ENCODE results near the gene ANO8. TPM values are rescaled to one million over a fixed set of nuclear protein-coding genes. Genes with fewer than 3 reads are reported as not detected.
"Not testable (repeated sequence)": the region's sequence is repeated elsewhere in the genome, so short reads cannot be mapped to it uniquely, and the experiment has no call there.

The ANO8 gene
- total RNA-seq, 2 experiments from 2014 or later: 4.2 to 4.8 TPM

- ATAC-seq (no peak), DNase-seq (no peak)
- Mint-ChIP-seq H3K9me3 (ENCODE audit: low read depth) (no peaks in the 10 kb centered on the region), H3K4me1 (peaks cover 8% of the 10 kb centered on the region), H3K27ac (no peak overlapping the region), H3K4me3 (no peak overlapping the region), H3K36me3 (ENCODE audit: low read depth) (peaks cover 23% of the 10 kb centered on the region), H3K27me3 (peaks cover 3% of the 10 kb centered on the region)
- ChIA-PET CTCF (interaction anchor here (0.6 to 6.3 kb wide), 2 partner anchors 20 to 567 kb away, joined by 3 to 45 read pairs; no protein-coding TSS in a partner anchor), POLR2A (interaction anchor here (0.7 kb wide), 1 partner anchor 14 kb away, joined by 3 read pairs; no protein-coding TSS in a partner anchor)
- intact Hi-C loops (cut with DNase I, micrococcal nuclease): no loop called here
Measured at GRCh38 chr19:17279436-17279835, 55.2 kb downstream of the ANO8 start.

DNA sequence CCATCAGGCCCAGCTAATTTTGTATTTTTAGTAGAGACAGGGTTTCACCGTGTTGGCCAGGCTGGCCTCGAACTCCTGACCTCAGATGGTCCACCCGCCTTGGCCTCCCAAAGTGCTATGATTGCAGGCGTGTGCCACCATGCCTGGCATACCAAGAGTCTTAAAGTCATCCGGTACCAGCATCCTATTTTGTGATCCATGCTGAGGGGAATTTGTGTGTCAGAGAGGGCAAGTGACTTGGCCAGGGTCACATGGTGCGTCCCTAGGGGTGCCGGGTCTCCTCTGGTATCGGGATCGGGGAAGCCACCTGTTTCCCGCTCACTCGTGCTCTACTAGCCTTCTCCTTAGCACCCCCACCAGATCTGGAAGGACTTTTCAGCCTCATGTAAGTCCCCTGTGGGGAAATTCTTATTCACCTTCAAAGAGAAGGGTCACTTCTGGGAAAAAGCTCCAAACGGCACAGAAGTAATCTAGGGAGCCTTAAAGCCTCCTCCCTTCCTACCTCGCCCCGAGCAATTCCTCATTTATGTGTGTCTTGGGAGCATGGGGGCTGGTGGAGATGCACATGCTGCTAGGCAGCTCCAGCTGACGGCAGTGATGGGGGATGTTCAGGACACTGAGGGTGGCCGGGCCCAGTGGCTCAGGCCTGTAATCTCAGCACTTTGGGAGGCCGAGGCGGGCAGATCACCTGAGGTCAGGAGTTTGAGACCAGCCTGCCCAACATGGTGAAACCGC is 59.0 kb downstream of the ANO8 start:
- intact Hi-C loops (cut with DNase I, micrococcal nuclease): no loop called here
- POLR2A ChIA-PET: no interaction called here
- no peak overlapping the region for H3K4me3 Mint-ChIP-seq
- H3K4me1 Mint-ChIP-seq: no peaks in the 10 kb centered on the region
- H3K27me3 Mint-ChIP-seq: no peaks in the 10 kb centered on the region
- CTCF ChIA-PET: interaction anchor here (0.6 kb wide), 2 partner anchors 13 to 756 kb away, joined by 3 read pairs; no protein-coding TSS in a partner anchor
- no peak for DNase-seq
- H3K36me3 Mint-ChIP-seq (ENCODE audit: low read depth): peaks cover 37% of the 10 kb centered on the region
- no peaks in the 10 kb centered on the region for H3K9me3 Mint-ChIP-seq (ENCODE audit: low read depth)
- ATAC-seq: no peak
- no peak overlapping the region for H3K27ac Mint-ChIP-seq

DNA sequence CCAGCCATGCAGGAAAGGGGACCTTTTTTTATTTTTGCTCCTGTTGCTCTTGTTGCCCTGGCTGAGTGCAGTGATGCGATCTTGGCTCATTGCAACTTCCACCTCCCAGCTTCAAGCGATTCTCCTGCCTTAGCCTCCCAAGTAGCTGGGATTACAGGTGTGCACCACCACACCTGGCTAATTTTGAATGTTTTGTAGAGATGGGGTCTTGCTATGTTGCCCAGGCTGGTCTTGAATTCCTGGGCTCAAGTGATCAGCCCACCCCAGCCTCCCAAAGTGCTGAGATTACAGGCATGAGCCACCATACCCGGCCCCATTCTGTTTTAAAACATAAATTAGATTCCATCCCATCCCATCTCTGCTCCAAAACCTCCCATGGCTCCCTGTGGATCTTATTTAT is 59.8 kb downstream of the ANO8 start:
- peaks cover 39% of the 10 kb centered on the region for H3K36me3 Mint-ChIP-seq (ENCODE audit: low read depth)
- H3K27ac Mint-ChIP-seq; H3K9me3 Mint-ChIP-seq (ENCODE audit: low read depth); H3K4me1 Mint-ChIP-seq; H3K4me3 Mint-ChIP-seq; CTCF ChIA-PET; ATAC-seq; DNase-seq; POLR2A ChIA-PET; intact Hi-C loops (cut with DNase I, micrococcal nuclease); H3K27me3 Mint-ChIP-seq: not testable (repeated sequence)

Other genes with a start within 250 kb of the ANO8 start
- gene USE1, start 119.5 kb downstream of the ANO8 start, total RNA-seq: 10 to 100 TPM; 22.6 to 24.5 TPM
- 10 to 100 TPM; 10.9 to 11.7 TPM for gene OCEL1, start 108.6 kb downstream of the ANO8 start, total RNA-seq
- gene NR2F6, start 88.9 kb downstream of the ANO8 start, total RNA-seq: 1 to 10 TPM; 7.4 to 7.9 TPM
- gene USHBP1, start 70.1 kb downstream of the ANO8 start, total RNA-seq: under 1 TPM in 1 of 2 experiments, not detected in 1; 0.11 TPM
- gene BABAM1, start 67.4 kb downstream of the ANO8 start, total RNA-seq: 100 to 1,000 TPM; 109 to 132 TPM
- gene ANKLE1, start 53.0 kb downstream of the ANO8 start, total RNA-seq: 1 to 10 TPM; 2.9 to 3.1 TPM
- gene ABHD8, start 31.4 kb downstream of the ANO8 start, total RNA-seq: 1 to 10 TPM; 6.1 to 8.0 TPM
- gene MRPL34, start 29.0 kb downstream of the ANO8 start, total RNA-seq: 10 to 100 TPM; 72.0 to 88.6 TPM
- gene DDA1, start 25.3 kb downstream of the ANO8 start, total RNA-seq: 10 to 100 TPM; 26.2 to 39.6 TPM
- 10 to 100 TPM; 37.3 to 39.8 TPM for gene GTPBP3, start 2.7 kb upstream of the ANO8 start, total RNA-seq
- not detected for gene PLVAP, start 42.5 kb upstream of the ANO8 start, total RNA-seq
- 1 to 10 TPM in 1 of 2 experiments, under 1 TPM in 1; 0.97 to 1.6 TPM for gene CCDC194, start 59.3 kb upstream of the ANO8 start, total RNA-seq
- 10 to 100 TPM; 62.0 to 70.7 TPM for gene BST2, start 70.8 kb upstream of the ANO8 start, total RNA-seq
- 10 to 100 TPM; 27.6 to 32.6 TPM for gene MVB12A, start 85.2 kb upstream of the ANO8 start, total RNA-seq
- gene TMEM221, start 113.8 kb upstream of the ANO8 start, total RNA-seq: not detected
- gene NXNL1, start 126.1 kb upstream of the ANO8 start, total RNA-seq: not detected
- gene SLC27A1, start 135.7 kb upstream of the ANO8 start, total RNA-seq: 1 to 10 TPM; 2.2 to 2.7 TPM
- 10 to 100 TPM; 53.1 to 55.5 TPM for gene PGLS, start 176.8 kb upstream of the ANO8 start, total RNA-seq
- 10 to 100 TPM; 51.2 to 64.3 TPM for gene COLGALT1, start 220.8 kb upstream of the ANO8 start, total RNA-seq